HG03060 (cell line): ENCODE measurements around the gene NUFIP2.
"Not testable (repeated sequence)": the region's sequence is repeated elsewhere in the genome, so short reads cannot be mapped to it uniquely, and the experiment has no call there.

Source experiments
- ATAC-seq: cut with Tn5 transposase; IDR thresholded peaks from one replicate; pipeline ENCODE4 v1.9.1; 2021; ENCODE audit warnings: low read depth, moderate number of reproducible peaks; ENCODE audit not compliant: unreplicated experiment

The NUFIP2 gene

GRCh38 chr17:29240968-29241963 lies 52.7 kb downstream of the NUFIP2 start:
- no peak for ATAC-seq

GRCh38 chr17:29240477-29240876 lies 53.5 kb downstream of the NUFIP2 start:
- ATAC-seq, result no peak

- no peak for ATAC-seq
Observed at GRCh38 chr17:29238133-29238850, 55.7 kb downstream of the NUFIP2 start.

- ATAC-seq, result no peak
Observed at GRCh38 chr17:29237476-29238132, 56.3 kb downstream of the NUFIP2 start.

- ATAC-seq, result no peak
Observed at GRCh38 chr17:29235904-29236303, 58.0 kb downstream of the NUFIP2 start.

- ATAC-seq, result not testable (repeated sequence)
Observed at GRCh38 chr17:29234972-29235371, 59.0 kb downstream of the NUFIP2 start.

GRCh38 chr17:29233301-29233700 lies 60.6 kb downstream of the NUFIP2 start:
- no peak for ATAC-seq

- no peak for ATAC-seq
Observed at GRCh38 chr17:29225396-29225795, 68.6 kb downstream of the NUFIP2 start.

- not testable (repeated sequence) for ATAC-seq
Observed at GRCh38 chr17:29221338-29221737, 72.6 kb downstream of the NUFIP2 start.

- ATAC-seq, result no peak
Observed at GRCh38 chr17:29219378-29220047, 74.4 kb downstream of the NUFIP2 start.

- no peak for ATAC-seq
Observed at GRCh38 chr17:29216856-29217255, 77.1 kb downstream of the NUFIP2 start.

GRCh38 chr17:29216181-29216580 lies 77.8 kb downstream of the NUFIP2 start:
- ATAC-seq, result no peak

- ATAC-seq, result no peak
Observed at GRCh38 chr17:29215717-29216116, 78.2 kb downstream of the NUFIP2 start.

- no peak for ATAC-seq
Observed at GRCh38 chr17:29215174-29215573, 78.8 kb downstream of the NUFIP2 start.

GRCh38 chr17:29214215-29215146 lies 79.5 kb downstream of the NUFIP2 start:
- ATAC-seq, result no peak

GRCh38 chr17:29212681-29213121 lies 81.2 kb downstream of the NUFIP2 start:
- ATAC-seq, result no peak

GRCh38 chr17:29212094-29212631 lies 81.8 kb downstream of the NUFIP2 start:
- ATAC-seq, result no peak

GRCh38 chr17:29210879-29211278 lies 83.1 kb downstream of the NUFIP2 start:
- no peak for ATAC-seq

- ATAC-seq, result no peak
Observed at GRCh38 chr17:29209073-29209472, 84.9 kb downstream of the NUFIP2 start.
